Suprapubic skin (tissue), 4 donors: ENCODE data around the gene ARMC12. TPM values are rescaled to one million over a fixed set of nuclear protein-coding genes. Genes with fewer than 3 reads are reported as not detected.

Experiments
- DNase-seq, 2 donors: peaks; one replicate each; pipeline ENCODE4 v3.0.0-alpha.2; 2019; ENCODE audit warnings: low spot score in 2 of 2
- H3K27ac ChIP-seq: fragments of 200-600 bp; sonication (generic); one replicate; pipeline ENCODE4 v1.5.1; 2019
- H3K27me3 ChIP-seq: fragments of 200-600 bp; sonication (generic); one replicate; pipeline ENCODE4 v1.5.1; 2019
- H3K36me3 ChIP-seq: fragments of 200-600 bp; sonication (generic); one replicate; pipeline ENCODE4 v1.5.1; 2019
- H3K4me1 ChIP-seq: fragments of 200-600 bp; sonication (generic); one replicate; pipeline ENCODE4 v1.5.1; 2019
- H3K4me3 ChIP-seq: fragments of 200-600 bp; sonication (generic); one replicate; pipeline ENCODE4 v1.5.1; 2019; ENCODE audit warnings: mild to moderate bottlenecking
- H3K9me3 ChIP-seq: fragments of 200-600 bp; sonication (generic); one replicate; pipeline ENCODE4 v1.5.1; 2019
- EP300 ChIP-seq: sonication (generic); formaldehyde crosslinking; IDR thresholded peaks from one replicate; pipeline ENCODE4 v1.6.1; 2017; ENCODE audit warnings: antibody characterized with exemption
- POLR2A ChIP-seq, 2 donors: fragments of 450-650 bp; IDR thresholded peaks; one replicate each; pipeline ENCODE4 v1.6.1; 2017; ENCODE audit warnings: antibody characterized with exemption in 2 of 2, mild to moderate bottlenecking in 2 of 2, moderate library complexity in 2 of 2
- POLR2AphosphoS5 ChIP-seq, 3 donors: sonication (generic); formaldehyde crosslinking; IDR thresholded peaks; one replicate each; pipeline ENCODE4 v1.6.1; 2017; ENCODE audit warnings: antibody characterized with exemption in 3 of 3
- WGBS: methylation state at CpG from one replicate; pipeline ENCODE4 v1.1.5; 2018; 5-methylcytosine and 5-hydroxymethylcytosine counted together
- total RNA-seq, 4 donors: library from RNA; depleted of rRNA; stranded (reverse); fragments of >200 nt; gene quantifications; one replicate each; pipeline ENCODE4 v1.1.0, GENCODE V29; 2016
- TF ChIP-seq, protein P1 (sequence below), 2 donors: fragments of 200-600 bp in 1 of 2; fragments of 450-650 bp in 1 of 2; sonication (generic) in 1 of 2; IDR thresholded peaks; one replicate each; pipeline ENCODE4 v1.5.1; 2016 to 2019; ENCODE audit warnings: antibody characterized with exemption in 2 of 2, mild to moderate bottlenecking in 1 of 2, moderate library complexity in 1 of 2

ARMC12 gene
- total RNA-seq, 4 donors from 2014 or later: 0.53 to 1.2 (median 0.55) TPM; not detected in 1

- Histone ChIP-seq H3K36me3 (no peaks in the 10 kb centered on the region), H3K27me3 (peaks cover 28% of the 10 kb centered on the region), H3K27ac (no peak overlapping the region), H3K9me3 (no peaks in the 10 kb centered on the region), H3K4me3 (no peak overlapping the region), H3K4me1 (peaks cover 11% of the 10 kb centered on the region)
- TF ChIP-seq POLR2AphosphoS5 (IDR thresholded peaks at IDR 0.05) (no peak), POLR2A (IDR thresholded peaks at IDR 0.05) (no peak), EP300 (no peak)
- TF ChIP-seq, protein P1, sequence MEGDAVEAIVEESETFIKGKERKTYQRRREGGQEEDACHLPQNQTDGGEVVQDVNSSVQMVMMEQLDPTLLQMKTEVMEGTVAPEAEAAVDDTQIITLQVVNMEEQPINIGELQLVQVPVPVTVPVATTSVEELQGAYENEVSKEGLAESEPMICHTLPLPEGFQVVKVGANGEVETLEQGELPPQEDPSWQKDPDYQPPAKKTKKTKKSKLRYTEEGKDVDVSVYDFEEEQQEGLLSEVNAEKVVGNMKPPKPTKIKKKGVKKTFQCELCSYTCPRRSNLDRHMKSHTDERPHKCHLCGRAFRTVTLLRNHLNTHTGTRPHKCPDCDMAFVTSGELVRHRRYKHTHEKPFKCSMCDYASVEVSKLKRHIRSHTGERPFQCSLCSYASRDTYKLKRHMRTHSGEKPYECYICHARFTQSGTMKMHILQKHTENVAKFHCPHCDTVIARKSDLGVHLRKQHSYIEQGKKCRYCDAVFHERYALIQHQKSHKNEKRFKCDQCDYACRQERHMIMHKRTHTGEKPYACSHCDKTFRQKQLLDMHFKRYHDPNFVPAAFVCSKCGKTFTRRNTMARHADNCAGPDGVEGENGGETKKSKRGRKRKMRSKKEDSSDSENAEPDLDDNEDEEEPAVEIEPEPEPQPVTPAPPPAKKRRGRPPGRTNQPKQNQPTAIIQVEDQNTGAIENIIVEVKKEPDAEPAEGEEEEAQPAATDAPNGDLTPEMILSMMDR (IDR thresholded peaks at IDR 0.05): no peak
- 57% methylated on average over 6 of the region's 6 CpGs for WGBS
- DNase-seq: no peak
Observed at GRCh38 chr6:35775031-35775430, 38.2 kb downstream of the ARMC12 start.

DNA sequence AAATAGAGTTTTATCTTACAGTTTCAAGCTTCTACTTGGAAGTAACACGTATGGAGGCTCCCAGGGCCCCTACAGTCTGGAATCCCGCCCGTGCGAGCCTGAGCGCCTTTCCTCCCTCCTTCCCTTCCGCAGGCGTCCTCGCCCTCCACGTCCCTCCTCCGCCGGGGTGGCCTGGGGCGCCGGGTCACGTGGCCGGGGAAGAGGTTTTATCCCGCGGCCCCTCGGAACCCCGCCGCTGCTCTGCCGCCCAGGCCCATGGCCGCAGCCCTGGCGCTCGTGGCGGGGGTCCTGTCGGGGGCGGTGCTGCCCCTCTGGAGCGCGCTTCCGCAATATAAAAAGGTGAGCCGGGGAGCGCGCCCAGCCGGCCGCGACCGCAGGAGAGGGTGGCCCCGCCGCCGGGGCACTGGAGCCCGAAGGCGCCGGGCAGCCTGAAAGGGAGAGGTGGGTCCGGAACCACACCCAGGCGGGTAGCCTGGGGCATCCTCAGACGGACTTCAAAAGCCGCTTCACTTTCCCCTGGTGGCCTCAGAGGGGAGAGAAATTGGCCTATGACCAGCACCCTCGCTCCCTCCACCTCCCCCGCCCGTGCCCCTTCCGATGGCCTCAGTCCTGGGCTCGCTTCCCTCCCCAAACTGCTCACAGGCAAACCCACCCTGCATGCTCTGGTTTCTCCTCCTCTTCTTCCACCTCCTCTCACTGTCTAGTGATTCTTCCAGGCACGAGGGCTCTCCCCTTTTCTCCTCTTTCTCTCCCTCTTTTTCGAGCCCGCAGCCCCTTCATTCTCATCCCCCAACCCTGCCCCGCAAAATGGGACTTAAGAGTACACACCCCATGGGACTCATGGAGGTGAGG, 39.8 kb downstream of the ARMC12 start, which contains the start of gene CLPSL2:
Gene CLPSL2 (plus strand): TSS at position 235 of the 852 bp plus-strand sequence. CDS start 21 bp downstream, at position 256.
- no peak within 1 kb of the TSS for H3K27ac ChIP-seq
- peaks cover 11% of the 10 kb centered on the region for H3K4me1 ChIP-seq
- no peaks in the 10 kb centered on the region for H3K9me3 ChIP-seq
- no peaks in the 10 kb centered on the region for H3K36me3 ChIP-seq
- peaks cover 20% of the 10 kb centered on the region for H3K27me3 ChIP-seq
- H3K4me3 ChIP-seq: peak within 1 kb of the TSS; percentile 51
- 4% methylated on average over 29 of the region's 56 CpGs for WGBS
- TF ChIP-seq, protein P1 (IDR thresholded peaks at IDR 0.05): no peak
- TF ChIP-seq POLR2A (IDR thresholded peaks at IDR 0.05): no peak
- TF ChIP-seq POLR2AphosphoS5 (IDR thresholded peaks at IDR 0.05): no peak
- no peak for TF ChIP-seq EP300
- peak in 1 of 2 donors; percentile 44 for DNase-seq

GRCh38 chr6:35777356-35778102, 40.7 kb downstream of the ARMC12 start:
- H3K27me3 ChIP-seq: peaks cover 28% of the 10 kb centered on the region
- DNase-seq: peak in 1 of 2 donors; percentile 3
- no peak overlapping the region for H3K27ac ChIP-seq
- TF ChIP-seq, protein P1 (IDR thresholded peaks at IDR 0.05): no peak
- TF ChIP-seq POLR2AphosphoS5 (IDR thresholded peaks at IDR 0.05): no peak
- TF ChIP-seq POLR2A (IDR thresholded peaks at IDR 0.05): no peak
- no peak for TF ChIP-seq EP300
- no peak overlapping the region for H3K4me3 ChIP-seq
- no peaks in the 10 kb centered on the region for H3K36me3 ChIP-seq
- peaks cover 11% of the 10 kb centered on the region for H3K4me1 ChIP-seq
- 87% methylated on average over 5 of the region's 10 CpGs for WGBS
- no peaks in the 10 kb centered on the region for H3K9me3 ChIP-seq

DNA sequence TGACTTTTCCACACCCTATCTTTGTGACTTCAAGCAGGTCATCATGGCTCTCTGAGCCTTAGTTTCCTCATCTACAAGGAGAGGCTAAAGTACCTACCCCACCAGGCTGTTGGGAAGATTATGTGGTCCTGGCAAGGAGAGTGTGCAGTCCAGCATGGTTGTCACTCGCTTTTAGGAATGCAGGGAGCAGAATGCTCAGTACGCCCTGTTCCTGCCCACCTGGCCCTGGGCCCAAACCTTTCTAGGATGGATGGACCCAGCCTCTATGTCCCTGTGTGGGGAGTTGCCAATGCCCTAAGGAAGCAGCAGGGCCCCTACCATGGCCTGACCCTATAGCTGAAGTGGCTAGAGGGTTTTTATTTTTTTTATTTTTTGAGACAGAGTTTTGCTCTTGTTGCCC, 41.6 kb downstream of the ARMC12 start:
- H3K36me3 ChIP-seq: no peaks in the 10 kb centered on the region
- peak in 1 of 2 donors; percentile 33 for DNase-seq
- 63% methylated on average over 2 of the region's 2 CpGs for WGBS
- no peak for TF ChIP-seq POLR2AphosphoS5 (IDR thresholded peaks at IDR 0.05)
- TF ChIP-seq EP300: no peak
- no peak for TF ChIP-seq POLR2A (IDR thresholded peaks at IDR 0.05)
- TF ChIP-seq, protein P1 (IDR thresholded peaks at IDR 0.05): no peak
- H3K4me1 ChIP-seq: peaks cover 11% of the 10 kb centered on the region
- H3K9me3 ChIP-seq: no peaks in the 10 kb centered on the region
- H3K27ac ChIP-seq: no peak overlapping the region
- H3K4me3 ChIP-seq: no peak overlapping the region
- H3K27me3 ChIP-seq: peaks cover 30% of the 10 kb centered on the region

GRCh38 chr6:35780719-35781118, 43.9 kb downstream of the ARMC12 start, which contains the start of gene CLPSL1:
Gene CLPSL1, plus strand, starts transcription at chr6:35781019. Its CDS starts 92 bp downstream, at chr6:35781111.
- no peaks in the 10 kb centered on the region for H3K9me3 ChIP-seq
- no peak within 1 kb of the TSS for H3K4me3 ChIP-seq
- H3K27ac ChIP-seq: no peak within 1 kb of the TSS
- TF ChIP-seq, protein P1 (IDR thresholded peaks at IDR 0.05): no peak
- H3K27me3 ChIP-seq: peaks cover 30% of the 10 kb centered on the region
- no peak for DNase-seq
- 82% methylated on average over 7 of the region's 7 CpGs for WGBS
- no peaks in the 10 kb centered on the region for H3K36me3 ChIP-seq
- peaks cover 11% of the 10 kb centered on the region for H3K4me1 ChIP-seq
